ENCODE measurements around the gene SF3A2.

DNA sequence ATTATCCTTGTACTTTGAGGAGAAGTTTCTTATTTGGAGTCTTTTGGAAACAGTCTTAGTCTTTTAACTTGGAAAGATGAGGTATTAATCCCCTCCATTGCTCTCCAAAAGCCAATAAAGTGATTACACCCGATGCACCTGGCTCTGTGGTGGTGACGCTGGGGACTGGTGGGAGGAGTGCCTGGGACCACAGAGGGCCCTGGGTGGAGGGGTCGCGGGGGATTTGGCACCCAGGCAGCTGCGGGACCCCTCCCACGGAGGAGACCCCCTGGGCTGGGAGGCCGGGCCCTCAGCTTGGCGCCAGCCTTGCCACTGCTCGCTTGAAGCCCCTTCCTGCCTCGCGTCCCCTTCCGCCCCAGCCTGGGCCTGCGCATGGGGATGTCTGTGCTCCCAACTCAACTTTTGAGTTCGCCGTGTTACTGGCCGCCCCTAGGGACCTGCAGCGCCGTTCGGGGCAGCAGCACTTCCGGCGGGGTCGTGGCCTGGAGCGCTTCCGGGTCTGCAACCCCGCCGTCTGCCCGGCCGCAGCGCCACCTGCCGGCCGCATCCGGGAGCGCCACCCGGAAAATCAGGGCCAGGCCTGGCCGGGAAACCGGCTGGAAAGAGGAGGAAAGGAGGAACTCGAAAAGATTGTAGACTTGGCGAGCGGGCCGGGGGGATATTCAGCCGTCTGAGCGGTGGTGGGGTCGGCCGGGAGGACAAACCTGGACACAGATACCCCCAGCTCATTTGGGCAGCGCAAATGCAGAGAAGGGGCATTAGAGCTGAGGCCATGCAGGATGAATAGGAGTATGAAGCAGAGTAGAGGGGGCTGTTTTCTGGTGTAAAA is 36.9 kb downstream of the SF3A2 start:
- TF ChIP-seq, protein P1, sequence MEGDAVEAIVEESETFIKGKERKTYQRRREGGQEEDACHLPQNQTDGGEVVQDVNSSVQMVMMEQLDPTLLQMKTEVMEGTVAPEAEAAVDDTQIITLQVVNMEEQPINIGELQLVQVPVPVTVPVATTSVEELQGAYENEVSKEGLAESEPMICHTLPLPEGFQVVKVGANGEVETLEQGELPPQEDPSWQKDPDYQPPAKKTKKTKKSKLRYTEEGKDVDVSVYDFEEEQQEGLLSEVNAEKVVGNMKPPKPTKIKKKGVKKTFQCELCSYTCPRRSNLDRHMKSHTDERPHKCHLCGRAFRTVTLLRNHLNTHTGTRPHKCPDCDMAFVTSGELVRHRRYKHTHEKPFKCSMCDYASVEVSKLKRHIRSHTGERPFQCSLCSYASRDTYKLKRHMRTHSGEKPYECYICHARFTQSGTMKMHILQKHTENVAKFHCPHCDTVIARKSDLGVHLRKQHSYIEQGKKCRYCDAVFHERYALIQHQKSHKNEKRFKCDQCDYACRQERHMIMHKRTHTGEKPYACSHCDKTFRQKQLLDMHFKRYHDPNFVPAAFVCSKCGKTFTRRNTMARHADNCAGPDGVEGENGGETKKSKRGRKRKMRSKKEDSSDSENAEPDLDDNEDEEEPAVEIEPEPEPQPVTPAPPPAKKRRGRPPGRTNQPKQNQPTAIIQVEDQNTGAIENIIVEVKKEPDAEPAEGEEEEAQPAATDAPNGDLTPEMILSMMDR (conservative IDR thresholded peaks at IDR 0.05; ENCODE audit: low read length), result peak; percentile 94
- no peak for TF ChIP-seq EZH2phosphoT487 (IDR thresholded peaks at IDR 0.05; ENCODE audit: borderline replicate concordance, low read depth, low read length)

All from OCI-LY7 (cell line).